Endothelial cell of umbilical vein (primary cell): ENCODE measurements around the gene CERS2. TPM values are rescaled to one million over a fixed set of nuclear protein-coding genes. Genes with fewer than 3 reads are reported as not detected.

ENCODE experiments used
- BruUV-seq: library from RNA; stranded (reverse); fragments of 400-500 nt; replicated peaks from 2 replicates; lab custom pipeline; 2021; lab: Mats Ljungman, UMichigan
- CTCF ChIA-PET: fragments of 300-600, 350-600 bp; sonication (Branson Sonifier 250); formaldehyde crosslinking; loops from one replicate; lab custom pipeline; 2021; ENCODE audit warnings: antibody characterized with exemption, inconsistent platforms; lab: Charles Lee
- POLR2A ChIA-PET: fragments of 300-600, 350-600 bp; sonication (Branson Sonifier 250); formaldehyde crosslinking; loops from one replicate; lab custom pipeline; 2021; ENCODE audit warnings: antibody characterized with exemption, inconsistent platforms; lab: Charles Lee
- DNase-seq: peaks from one replicate; pipeline ENCODE4 v3.0.0-alpha.2; 2011; ENCODE audit warnings: low read depth, low spot score
- FAIRE-seq: peaks from 2 replicates; lab custom pipeline; 2011; peaks lifted over from hg19 to GRCh38; lab: Jason Lieb, UNC
- H2AFZ ChIP-seq: 2 replicates; pipeline ENCODE4 v1.6.0; 2012; ENCODE audit warnings: low read depth, low read length, control low read depth, inconsistent platforms
- H3K27ac ChIP-seq: 2 replicates; pipeline ENCODE4 v1.5.1; 2011; ENCODE audit warnings: low read depth, mild to moderate bottlenecking, control low read depth, low read length, moderate library complexity; ENCODE audit not compliant: insufficient read depth
- H3K27me3 ChIP-seq, 2 experiments: 2 replicates each; pipeline versions ENCODE4 v1.6.0 to v1.6.1; 2011; ENCODE audit warnings: low read length in 2 of 2, mixed read lengths in 1 of 2; ENCODE audit not compliant: control insufficient read depth in 2 of 2, insufficient read depth in 2 of 2
- H3K36me3 ChIP-seq, 2 experiments: 2 replicates in 1 of 2; 3 replicates in 1 of 2; pipeline ENCODE4 v1.5.1; 2011; ENCODE audit warnings: low read length in 2 of 2, mild to moderate bottlenecking in 1 of 2, moderate library complexity in 1 of 2; ENCODE audit not compliant: control insufficient read depth in 2 of 2, insufficient read depth in 2 of 2; ENCODE audit errors: extremely low read depth in 1 of 2
- H3K4me1 ChIP-seq: 3 replicates; pipeline ENCODE4 v1.5.1; 2011; ENCODE audit warnings: mild to moderate bottlenecking, low read length; ENCODE audit not compliant: control insufficient read depth, insufficient read depth; ENCODE audit errors: extremely low read depth
- H3K4me2 ChIP-seq: 2 replicates; pipeline ENCODE4 v1.6.1; 2011; ENCODE audit warnings: low read length, control low read depth, mixed read lengths; ENCODE audit not compliant: insufficient read depth
- H3K4me3 ChIP-seq, 3 experiments: fragments of 200-600 bp in 1 of 3; sonication (generic), shearing (Covaris generic) in 1 of 3; replicated peaks in 1 of 3; 2 replicates each; pipeline ENCODE4 v1.5.1; 2011 to 2016; ENCODE audit warnings: control low read depth in 3 of 3, low read length in 3 of 3, mild to moderate bottlenecking in 2 of 3, inconsistent platforms in 1 of 3, low read depth in 1 of 3, moderate library complexity in 1 of 3; ENCODE audit not compliant: insufficient read depth in 1 of 3
- H3K79me2 ChIP-seq: 2 replicates; pipeline ENCODE4 v1.6.0; 2012; ENCODE audit warnings: low read length, inconsistent platforms; ENCODE audit not compliant: control insufficient read depth, insufficient read depth
- H3K9ac ChIP-seq: replicated peaks from 2 replicates; pipeline ENCODE3; 2011; ENCODE audit warnings: low read length, control low read depth; ENCODE audit not compliant: insufficient read depth; ENCODE audit errors: extremely low read depth
- H3K9me1 ChIP-seq: replicated peaks from 3 replicates; pipeline ENCODE4 v1.6.0; 2011; ENCODE audit warnings: mild to moderate bottlenecking, low read length; ENCODE audit not compliant: control insufficient read depth, insufficient read depth; ENCODE audit errors: extremely low read depth
- H3K9me3 ChIP-seq: replicated peaks from 2 replicates; pipeline ENCODE4 v1.5.1; 2012; ENCODE audit warnings: low read length, inconsistent platforms; ENCODE audit not compliant: control insufficient read depth, insufficient read depth
- H4K20me1 ChIP-seq: replicated peaks from 2 replicates; pipeline ENCODE3; 2011; ENCODE audit warnings: mild to moderate bottlenecking, low read length; ENCODE audit not compliant: control insufficient read depth, insufficient read depth; ENCODE audit errors: extremely low read depth
- EZH2 ChIP-seq: IDR thresholded peaks from 2 replicates; pipeline ENCODE4 v1.6.1; 2012; ENCODE audit warnings: borderline replicate concordance, low read depth, mild to moderate bottlenecking, moderate library complexity, low read length, inconsistent platforms; ENCODE audit not compliant: severe bottlenecking
- FOS ChIP-seq: IDR thresholded peaks from 2 replicates; pipeline ENCODE4 v1.6.1; 2011; ENCODE audit warnings: mild to moderate bottlenecking, low read length, moderate library complexity, borderline replicate concordance; ENCODE audit not compliant: insufficient read depth
- GATA2 ChIP-seq: IDR thresholded peaks from 2 replicates; pipeline ENCODE4 v1.7.0; 2011; ENCODE audit warnings: low read depth, mild to moderate bottlenecking, moderate library complexity, mixed read lengths, low read length; ENCODE audit not compliant: insufficient read length, insufficient read depth
- JUN ChIP-seq: IDR thresholded peaks from 2 replicates; pipeline ENCODE4 v1.6.1; 2011; ENCODE audit warnings: borderline replicate concordance, low read depth; ENCODE audit not compliant: insufficient read length, insufficient read depth
- MYC ChIP-seq: IDR thresholded peaks from one replicate; pipeline ENCODE4 v1.6.1; 2011; ENCODE audit warnings: mild to moderate bottlenecking, low read depth, low read length
- POLR2A ChIP-seq: IDR thresholded peaks from 2 replicates; pipeline ENCODE4 v1.6.1; 2012; ENCODE audit warnings: low read depth, mild to moderate bottlenecking, control low read depth, low read length
- POLR2AphosphoS5 ChIP-seq: IDR thresholded peaks from 2 replicates; pipeline ENCODE4 v1.6.1; 2012; ENCODE audit warnings: low read depth, mild to moderate bottlenecking, control low read depth, low read length, moderate library complexity; ENCODE audit not compliant: insufficient read depth
- dilution Hi-C: fragments of 300-500 bp; cut with MboI; formaldehyde crosslinking; loops from one replicate; pipeline ENCODE4 v1.15.0; 2019; ENCODE audit warnings: low sequenced_read_pairs; ENCODE audit not compliant: extremely low pct_ligation_motif_present
- intact Hi-C: fragments of 100-400 bp; cut with micrococcal nuclease; formaldehyde crosslinking; loops from one replicate; pipeline ENCODE4 v1.10.0; 2022
- polyA plus RNA-seq, 4 experiments: library from polyadenylated mRNA; depleted of rRNA in 3 of 4; stranded (reverse) in 3 of 4; unstranded in 1 of 4; fragments of >200 nt; gene quantifications; 2 replicates each; pipeline versions ENCODE4 v1.2.1 to v1.2.3, GENCODE V29; 2011 to 2012; ENCODE audit warnings: missing spikeins in 1 of 4
- total RNA-seq: library from RNA; stranded (reverse); gene quantifications from 2 replicates; pipeline ENCODE4 v1.2.3, GENCODE V29; 2021
- TF ChIP-seq, protein P1 (sequence below): IDR thresholded peaks from 2 replicates; pipeline ENCODE4 v1.6.1; 2011; ENCODE audit not compliant: insufficient read depth, insufficient read length
- TF ChIP-seq, protein P2 (sequence below), 2 donors: IDR thresholded peaks; 1 replicate in 1 of 2; 2 replicates in 1 of 2; pipeline ENCODE4 v1.5.1; 2011; ENCODE audit warnings: low read length in 2 of 2, mild to moderate bottlenecking in 2 of 2, moderate library complexity in 2 of 2, control low read depth in 1 of 2, inconsistent platforms in 1 of 2, low read depth in 1 of 2; ENCODE audit not compliant: insufficient read depth in 1 of 2; ENCODE audit errors: extremely low read depth in 1 of 2

Gene CERS2
- total and polyA plus RNA-seq, 2 donors (not counting 3 experiments of a cell fraction or from before 2014, with no cell fraction given) = 143 to 155 TPM

- dilution Hi-C loops = no loop called here
- H3K79me2 ChIP-seq = no peaks in the 10 kb centered on the region
- intact Hi-C loops = no loop called here
- H3K4me1 ChIP-seq = peaks cover 5% of the 10 kb centered on the region
- H3K9me1 ChIP-seq = no peaks in the 10 kb centered on the region
- no peaks in the 10 kb centered on the region for H3K27me3 ChIP-seq
- H3K9ac ChIP-seq = no peak overlapping the region
- no TSS peak for BruUV-seq
- no peak overlapping the region for H3K27ac ChIP-seq
- no peak overlapping the region for H2AFZ ChIP-seq
- H3K4me3 ChIP-seq = no peak overlapping the region
- TF ChIP-seq GATA2 (no peak), FOS (no peak), POLR2AphosphoS5 (no peak), JUN (no peak), POLR2A (no peak), EZH2 (no peak), MYC (no peak)
- TF ChIP-seq, protein P1, sequence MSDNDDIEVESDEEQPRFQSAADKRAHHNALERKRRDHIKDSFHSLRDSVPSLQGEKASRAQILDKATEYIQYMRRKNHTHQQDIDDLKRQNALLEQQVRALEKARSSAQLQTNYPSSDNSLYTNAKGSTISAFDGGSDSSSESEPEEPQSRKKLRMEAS = no peak
- TF ChIP-seq, protein P2, sequence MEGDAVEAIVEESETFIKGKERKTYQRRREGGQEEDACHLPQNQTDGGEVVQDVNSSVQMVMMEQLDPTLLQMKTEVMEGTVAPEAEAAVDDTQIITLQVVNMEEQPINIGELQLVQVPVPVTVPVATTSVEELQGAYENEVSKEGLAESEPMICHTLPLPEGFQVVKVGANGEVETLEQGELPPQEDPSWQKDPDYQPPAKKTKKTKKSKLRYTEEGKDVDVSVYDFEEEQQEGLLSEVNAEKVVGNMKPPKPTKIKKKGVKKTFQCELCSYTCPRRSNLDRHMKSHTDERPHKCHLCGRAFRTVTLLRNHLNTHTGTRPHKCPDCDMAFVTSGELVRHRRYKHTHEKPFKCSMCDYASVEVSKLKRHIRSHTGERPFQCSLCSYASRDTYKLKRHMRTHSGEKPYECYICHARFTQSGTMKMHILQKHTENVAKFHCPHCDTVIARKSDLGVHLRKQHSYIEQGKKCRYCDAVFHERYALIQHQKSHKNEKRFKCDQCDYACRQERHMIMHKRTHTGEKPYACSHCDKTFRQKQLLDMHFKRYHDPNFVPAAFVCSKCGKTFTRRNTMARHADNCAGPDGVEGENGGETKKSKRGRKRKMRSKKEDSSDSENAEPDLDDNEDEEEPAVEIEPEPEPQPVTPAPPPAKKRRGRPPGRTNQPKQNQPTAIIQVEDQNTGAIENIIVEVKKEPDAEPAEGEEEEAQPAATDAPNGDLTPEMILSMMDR (IDR thresholded peaks at IDR 0.05; ENCODE audit: extremely low read depth in 1 of 2, insufficient read depth in 1 of 2, low read depth in 1 of 2, low read length in 2 of 2) = no peak
- POLR2A ChIA-PET = no interaction called here
- DNase-seq = no peak
- H3K4me2 ChIP-seq = no peak overlapping the region
- peaks cover 0 to 11% of the 10 kb centered on the region in 2 experiments for H3K36me3 ChIP-seq
- no peak for FAIRE-seq
- no peaks in the 10 kb centered on the region for H4K20me1 ChIP-seq
- H3K9me3 ChIP-seq = no peaks in the 10 kb centered on the region
- CTCF ChIA-PET = interaction anchor here (1.1 to 12.3 kb wide), 7 partner anchors 12 to 807 kb away, joined by 3 to 278 read pairs (median 4); partner anchors contain the start of genes ANXA9, CERS2 and MINDY1
Observed at GRCh38 chr1:150994248-150994647, 19.6 kb upstream of the CERS2 start.
